Renal cortex interstitium (tissue), 11 donors: Measurements from ENCODE around the gene MKX. TPM values are rescaled to one million over a fixed set of nuclear protein-coding genes. Genes with fewer than 3 reads are reported as not detected.

Source experiments
- DNase-seq, 11 donors: peaks; one replicate each; pipeline ENCODE4 v3.0.0-alpha.2; 2013; ENCODE audit warnings: low read depth in 9 of 11, low spot score in 4 of 11; ENCODE audit errors: extremely low read depth in 1 of 11
- polyA plus RNA-seq, 3 donors: library from polyadenylated mRNA; unstranded; fragments of 120-200 nt; gene quantifications; one replicate each; pipeline ENCODE4 v1.2.1, GENCODE V29; 2013; ENCODE audit not compliant: insufficient read length in 3 of 3

MKX gene
- polyA plus RNA-seq, 3 donors, result 0.09 to 0.55 (median 0.39) TPM

GRCh38 chr10:27671821-27672220, 73.8 kb downstream of the MKX start:
- DNase-seq, result no peak

- DNase-seq, result no peak
These were observed 81.2 kb downstream of the MKX start for GRCh38 chr10:27664461-27664860.

DNA sequence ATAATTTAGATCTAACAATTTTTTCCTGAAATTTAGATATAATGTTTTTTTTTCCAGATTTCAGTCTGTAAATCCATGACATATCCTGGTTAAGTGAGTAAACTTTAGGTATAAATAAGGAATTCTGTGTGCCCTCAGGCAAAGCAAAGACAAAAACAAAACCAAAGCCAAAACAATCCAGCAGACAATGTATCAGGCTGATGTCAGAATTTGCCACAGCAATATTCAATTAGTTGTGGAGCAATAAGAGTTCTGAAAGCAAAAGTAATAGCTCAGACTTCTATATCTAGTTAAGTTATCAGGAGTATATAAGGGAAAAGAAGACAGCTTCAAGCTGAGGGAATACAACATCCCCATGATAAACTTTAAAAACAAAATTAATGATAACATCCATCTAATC, 82.0 kb downstream of the MKX start:
- no peak for DNase-seq

DNA sequence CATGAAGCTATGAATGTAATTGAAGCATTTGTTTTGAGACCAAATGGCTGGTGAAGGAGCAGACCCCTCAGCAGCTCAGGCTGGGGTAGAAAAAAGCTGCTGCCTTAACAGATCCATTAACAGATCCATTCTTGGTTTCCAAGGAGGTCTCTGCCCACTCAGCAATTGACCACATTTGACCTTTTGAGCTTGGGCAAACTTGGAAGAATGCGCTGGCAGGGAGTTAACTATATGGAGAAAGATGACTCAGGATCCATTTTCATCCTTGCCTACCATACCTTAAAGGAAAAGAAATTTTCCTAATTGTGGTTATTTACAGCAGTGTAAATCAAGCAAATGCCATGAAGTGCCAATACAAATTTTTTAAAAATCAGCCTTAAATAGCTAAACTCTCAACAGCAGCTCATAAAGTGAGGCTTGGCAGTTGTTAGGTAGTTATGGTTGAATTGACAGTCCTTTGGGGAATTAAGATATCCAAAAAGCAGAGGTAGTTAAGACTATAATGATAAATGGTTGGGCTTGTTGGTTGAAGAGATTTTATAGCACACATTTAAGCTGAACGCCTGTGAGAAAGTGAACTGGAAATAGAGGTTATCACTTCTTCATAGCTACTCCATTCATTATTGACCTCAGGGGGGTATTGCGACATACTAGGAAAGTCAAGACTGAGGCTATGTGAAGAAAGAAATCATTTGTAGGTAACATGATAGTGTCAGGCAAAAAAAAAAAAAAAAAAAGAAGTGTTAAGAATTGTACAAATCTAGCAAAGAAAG, 83.9 kb downstream of the MKX start:
- no peak for DNase-seq

DNA sequence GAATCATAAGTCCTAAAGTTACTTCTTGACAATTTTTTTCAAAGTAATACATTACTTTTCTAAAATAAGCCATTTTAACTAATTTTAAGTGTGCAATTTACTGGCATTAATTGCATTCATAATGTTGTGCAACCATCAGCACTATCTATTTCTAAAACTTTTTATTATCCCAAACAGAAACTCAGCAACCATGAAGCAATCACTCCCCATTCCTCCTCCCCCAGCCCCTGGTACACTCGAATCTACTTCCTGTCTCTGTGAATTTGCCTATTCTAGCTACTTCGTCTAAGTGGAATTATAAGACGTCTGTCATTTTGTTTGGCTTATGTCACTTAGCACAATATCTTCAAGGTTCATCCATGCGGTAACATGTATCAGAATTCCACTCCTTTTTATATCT, 84.9 kb downstream of the MKX start:
- no peak for DNase-seq

DNA sequence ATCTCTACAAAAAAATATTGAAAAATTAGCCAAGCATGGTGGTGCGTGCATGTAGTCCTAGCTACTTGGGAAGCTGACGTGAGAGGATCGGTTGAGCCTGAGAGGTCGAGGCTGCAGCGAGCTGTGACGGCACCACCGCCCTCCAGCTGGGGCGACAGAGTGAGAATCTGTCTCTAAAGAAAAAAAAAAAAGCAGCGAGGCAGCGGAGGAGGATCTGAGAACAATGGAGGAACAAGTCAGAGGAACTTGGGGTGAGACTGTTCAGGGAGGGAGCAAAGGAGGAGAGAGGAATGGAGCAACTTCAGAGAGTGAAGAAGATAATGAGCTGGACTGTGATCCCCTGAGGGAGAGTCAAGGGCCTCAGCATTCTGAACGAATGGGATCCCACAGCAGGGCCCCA, 85.4 kb downstream of the MKX start:
- DNase-seq, result no peak

DNA sequence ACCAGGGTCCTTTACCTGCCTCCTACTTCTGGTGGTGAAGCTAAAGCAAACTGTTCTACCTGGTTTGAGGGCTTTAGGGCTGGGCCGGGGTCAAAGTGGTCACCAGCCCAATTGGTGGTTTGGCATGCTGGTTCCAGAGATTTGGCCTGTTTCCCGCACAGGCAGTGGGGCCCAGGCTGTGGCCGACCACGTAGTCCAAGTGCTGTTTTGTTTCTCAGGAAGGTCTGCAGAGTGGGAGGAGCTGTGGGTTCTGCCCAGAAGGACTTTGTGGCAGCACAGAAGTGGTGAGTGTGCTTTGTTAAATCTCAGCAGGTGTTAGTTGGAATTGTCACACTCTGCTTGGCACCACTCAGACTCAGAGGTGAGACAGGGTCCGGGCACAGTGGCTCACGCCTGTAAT, 85.8 kb downstream of the MKX start:
- no peak for DNase-seq

GRCh38 chr10:27658788-27659187, 86.8 kb downstream of the MKX start:
- DNase-seq, result no peak

DNA sequence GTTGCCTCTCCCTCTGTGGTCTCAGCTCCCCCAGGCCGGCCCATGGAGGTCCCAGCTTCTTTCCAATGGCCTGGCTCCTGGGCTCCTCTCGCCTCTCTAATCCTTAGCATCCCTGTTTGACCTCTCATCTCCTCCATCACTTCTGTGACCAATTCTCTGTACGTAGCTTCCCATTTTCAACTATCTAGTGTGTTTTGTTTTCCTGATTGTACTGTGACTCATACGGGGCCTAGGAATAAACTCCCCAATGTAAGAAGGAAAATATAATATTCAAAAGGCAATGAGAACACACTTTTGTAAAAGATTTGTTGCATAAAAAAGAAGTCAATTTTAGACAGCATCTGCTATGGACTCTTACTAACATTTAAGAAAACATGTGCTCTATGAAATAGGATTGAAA, 90.3 kb downstream of the MKX start:
- DNase-seq, result no peak

GRCh38 chr10:27654284-27654683, 91.3 kb downstream of the MKX start:
- DNase-seq, result no peak

GRCh38 chr10:27646604-27647175, 98.9 kb downstream of the MKX start:
- DNase-seq, result no peak

GRCh38 chr10:27646194-27646593, 99.4 kb downstream of the MKX start:
- DNase-seq, result no peak

DNA sequence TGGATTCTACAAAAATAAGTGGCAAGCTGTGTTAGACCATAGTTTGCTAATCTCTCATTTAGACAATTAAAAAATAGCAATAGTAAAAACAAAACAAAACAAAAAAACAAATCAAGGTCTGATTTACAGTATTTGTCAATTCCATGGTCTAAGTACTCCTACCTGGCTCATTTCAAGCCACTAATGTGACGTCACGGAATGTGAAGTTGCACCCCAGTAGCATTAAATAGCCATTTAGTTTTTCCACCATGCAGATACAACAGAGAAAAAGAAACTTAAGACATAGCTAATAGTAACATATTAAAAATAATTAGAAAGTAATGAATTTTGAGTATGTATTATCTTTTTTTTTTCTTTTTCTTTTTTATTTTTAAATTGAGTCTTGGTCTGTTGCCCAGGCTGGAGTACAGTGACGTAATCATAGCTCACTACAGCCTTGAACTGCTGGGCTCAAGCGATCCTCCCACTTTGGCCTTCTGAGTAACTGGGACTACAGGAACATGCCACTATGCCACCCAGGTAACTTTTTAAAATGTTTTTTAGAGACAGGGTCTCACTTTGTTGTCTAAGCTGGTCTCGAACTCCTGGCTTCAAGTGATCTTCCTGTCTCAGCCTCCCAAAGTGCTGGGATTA, 101.2 kb downstream of the MKX start:
- DNase-seq, result no peak

- no peak for DNase-seq
These were observed 102.3 kb downstream of the MKX start for GRCh38 chr10:27643301-27643700.

DNA sequence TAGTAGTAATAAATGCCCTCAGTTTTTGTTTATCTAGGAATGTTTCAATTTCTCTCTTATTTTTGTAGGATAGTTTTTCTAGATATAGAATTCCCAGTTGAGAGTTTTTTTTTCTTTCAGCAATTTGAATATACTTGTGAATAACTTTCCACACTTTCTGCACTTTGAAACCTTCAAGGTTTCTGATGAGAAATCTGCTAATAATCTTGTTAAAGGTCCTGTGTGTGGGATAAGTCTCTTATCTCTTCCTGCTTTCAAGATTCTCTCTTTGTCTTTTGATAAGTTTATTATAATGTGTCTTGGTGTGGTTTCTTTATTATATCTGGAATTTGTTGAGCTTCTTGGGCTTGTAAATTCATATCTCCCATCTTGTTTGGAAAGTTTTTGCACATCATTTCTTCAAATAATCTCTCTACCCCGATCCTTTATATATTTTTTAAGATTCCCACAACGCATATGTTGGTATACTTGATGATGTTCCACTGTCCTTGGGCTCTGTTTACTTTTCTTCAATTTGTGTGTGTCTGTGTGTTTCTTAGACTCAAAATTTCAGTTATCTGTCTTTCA, 103.5 kb downstream of the MKX start:
- no peak for DNase-seq

DNA sequence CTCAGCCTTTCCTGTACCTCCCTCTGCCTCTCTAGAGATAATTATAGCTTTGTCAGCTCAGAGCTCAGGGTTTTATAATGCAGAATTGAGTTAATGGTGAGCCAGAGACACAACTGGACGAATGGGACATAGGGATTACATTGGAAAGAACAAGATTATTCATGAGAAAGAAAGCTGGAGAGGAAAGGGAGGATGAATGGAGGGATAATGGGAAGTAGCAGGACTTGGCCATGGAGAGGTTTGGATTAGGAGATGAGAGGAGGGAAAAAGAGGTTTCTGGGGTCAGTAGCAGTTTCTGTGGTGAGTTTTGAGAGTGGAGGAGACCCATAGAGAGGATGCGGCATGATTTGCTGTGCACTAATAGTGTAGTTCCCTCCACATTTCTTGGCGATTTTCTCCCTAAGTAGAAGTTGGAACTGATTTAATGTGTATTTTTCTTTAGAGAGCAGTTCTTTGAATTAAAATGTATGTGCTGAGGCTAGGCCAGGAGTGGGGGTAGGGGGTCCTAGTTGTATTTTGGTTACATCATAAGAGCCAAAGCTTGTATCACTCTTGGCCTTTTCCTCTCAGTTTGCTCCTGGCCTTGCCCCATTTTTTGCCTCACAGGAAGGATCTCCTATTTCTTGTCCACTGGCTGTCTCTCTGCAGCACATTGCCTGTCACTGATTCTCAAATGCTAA, 107.4 kb downstream of the MKX start:
- no peak for DNase-seq

- DNase-seq, result no peak
These were observed 108.0 kb downstream of the MKX start for GRCh38 chr10:27637601-27638000.

DNA sequence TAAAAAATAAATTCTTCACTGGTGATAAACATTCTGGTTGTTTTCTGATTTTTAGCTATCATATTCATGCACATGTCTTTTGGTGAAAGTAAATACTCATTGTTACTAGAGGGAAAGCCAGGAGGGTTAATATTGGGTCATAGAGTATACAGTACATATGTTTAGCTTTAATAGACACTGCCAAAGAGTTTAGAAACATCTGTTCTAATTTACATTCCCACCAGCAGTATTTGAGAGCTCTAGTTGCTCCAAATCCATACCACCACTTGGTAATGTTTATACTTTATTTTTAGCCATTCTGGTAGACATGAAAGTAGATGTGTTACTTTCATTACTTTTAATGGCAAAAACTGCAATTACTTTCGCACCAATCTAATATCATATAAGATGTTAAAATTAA, 108.8 kb downstream of the MKX start:
- no peak for DNase-seq

- no peak for DNase-seq
These were observed 109.8 kb downstream of the MKX start for GRCh38 chr10:27635699-27636270.
